Brain microvascular endothelial cell (primary cell): Measurements from ENCODE around the gene CPM.
A peak's percentile ranks its signal among the peaks of the same experiment; 100 is the strongest.

Experiments used
- DNase-seq: peaks from one replicate; pipeline ENCODE4 v3.0.0-alpha.2; 2020
- H3K27ac ChIP-seq: fragments of 250-450 bp; sonication (Bioruptor Pico); 2 replicates; pipeline ENCODE4 v1.5.1; 2020; ENCODE audit warnings: mild to moderate bottlenecking, moderate library complexity
- H3K27me3 ChIP-seq: fragments of 250-450 bp; sonication (Bioruptor Pico); replicated peaks from 2 replicates; pipeline ENCODE4 v1.5.1; 2020; ENCODE audit warnings: mild to moderate bottlenecking
- H3K36me3 ChIP-seq: fragments of 250-450 bp; sonication (Bioruptor Pico); replicated peaks from 2 replicates; pipeline ENCODE4 v1.5.1; 2020; ENCODE audit warnings: mild to moderate bottlenecking
- H3K4me3 ChIP-seq: 2 replicates; pipeline ENCODE4 v1.5.1; 2011; ENCODE audit warnings: low read depth, mild to moderate bottlenecking, control low read depth, low read length, moderate library complexity
- CTCF ChIP-seq: IDR thresholded peaks from 2 replicates; pipeline ENCODE4 v1.5.1; 2011; ENCODE audit warnings: low read depth, mild to moderate bottlenecking, moderate library complexity, low read length, control low read depth, inconsistent platforms; ENCODE audit errors: missing control alignments
- in situ Hi-C: cut with HindIII; loops from 2 replicates; pipeline ENCODE4 v1.10.0; 2017; ENCODE audit warnings: low sequenced_read_pairs, low pct_ligation_motif_present

CPM gene

GRCh38 chr12:68871921-68872320 lies 61.0 kb downstream of the CPM start:
- Histone ChIP-seq H3K27ac (no peak overlapping the region), H3K27me3 (no peaks in the 10 kb centered on the region), H3K4me3 (no peak overlapping the region), H3K36me3 (no peaks in the 10 kb centered on the region)
- peak; percentile 72 for TF ChIP-seq CTCF
- peak; percentile 16 for DNase-seq
- in situ Hi-C loops: loop anchor here (25.0 kb wide), 2 partner anchors 190 to 390 kb away; no protein-coding TSS in a partner anchor

DNA sequence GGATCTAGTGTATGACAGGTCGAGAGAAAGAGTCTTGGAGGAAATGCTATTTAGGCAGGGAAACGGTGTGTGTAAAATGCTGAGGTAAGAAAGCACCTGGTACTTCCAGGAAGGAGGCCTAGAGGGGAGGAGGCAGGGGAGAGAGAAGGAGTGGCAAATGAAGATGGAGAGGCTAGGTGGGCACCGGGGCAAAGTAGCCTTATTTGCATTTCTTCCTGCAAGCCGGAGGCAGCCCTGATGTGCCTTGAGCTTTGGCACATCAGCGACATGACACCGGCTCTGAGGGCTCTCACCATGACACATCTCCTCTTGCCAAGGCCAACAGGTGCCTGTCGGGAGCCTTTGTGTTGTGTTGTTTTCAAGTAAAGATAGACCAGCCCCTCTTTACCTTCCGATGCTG lies 61.6 kb downstream of the CPM start:
- in situ Hi-C loops: loop anchor here (25.0 kb wide), 2 partner anchors 191 to 391 kb away; no protein-coding TSS in a partner anchor
- no peak for DNase-seq
- no peaks in the 10 kb centered on the region for H3K27me3 ChIP-seq
- H3K27ac ChIP-seq: no peak overlapping the region
- no peak for TF ChIP-seq CTCF
- no peaks in the 10 kb centered on the region for H3K36me3 ChIP-seq
- H3K4me3 ChIP-seq: no peak overlapping the region

DNA sequence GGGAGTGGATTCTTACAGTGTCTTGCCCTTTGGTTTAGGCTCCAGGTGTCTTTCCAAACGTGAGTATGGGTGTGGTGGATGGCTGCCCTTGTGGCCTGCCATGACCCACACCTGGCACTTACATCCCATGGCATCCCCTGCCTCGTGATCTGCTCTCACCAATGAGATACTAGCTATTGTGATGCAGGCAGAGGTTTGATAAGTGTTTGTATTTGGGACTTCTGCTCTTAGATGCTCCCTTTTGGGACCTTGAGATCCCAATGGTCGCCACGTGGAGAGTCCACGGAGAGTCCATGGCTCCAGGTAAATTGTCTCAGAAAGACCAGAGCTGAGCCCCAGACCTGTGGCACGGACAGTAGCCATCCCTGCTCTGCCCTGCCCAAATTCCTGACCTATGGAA lies 62.5 kb downstream of the CPM start:
- Histone ChIP-seq H3K27ac (no peak overlapping the region), H3K36me3 (no peaks in the 10 kb centered on the region)
- in situ Hi-C loops: loop anchor here (25.0 kb wide), 2 partner anchors 192 to 392 kb away; no protein-coding TSS in a partner anchor

GRCh38 chr12:68870011-68870410 lies 63.0 kb downstream of the CPM start:
- Histone ChIP-seq H3K4me3 (no peak overlapping the region), H3K36me3 (no peaks in the 10 kb centered on the region), H3K27me3 (no peaks in the 10 kb centered on the region), H3K27ac (no peak overlapping the region)
- DNase-seq: no peak
- in situ Hi-C loops: loop anchor here (25.0 kb wide), 2 partner anchors 192 to 392 kb away; no protein-coding TSS in a partner anchor
- TF ChIP-seq CTCF: no peak

More for the DNA sequence above, 62.5 kb downstream of the CPM start:
- H3K27me3 ChIP-seq: no peaks in the 10 kb centered on the region
- no peak for DNase-seq
- H3K4me3 ChIP-seq: no peak overlapping the region
- TF ChIP-seq CTCF: no peak

DNA sequence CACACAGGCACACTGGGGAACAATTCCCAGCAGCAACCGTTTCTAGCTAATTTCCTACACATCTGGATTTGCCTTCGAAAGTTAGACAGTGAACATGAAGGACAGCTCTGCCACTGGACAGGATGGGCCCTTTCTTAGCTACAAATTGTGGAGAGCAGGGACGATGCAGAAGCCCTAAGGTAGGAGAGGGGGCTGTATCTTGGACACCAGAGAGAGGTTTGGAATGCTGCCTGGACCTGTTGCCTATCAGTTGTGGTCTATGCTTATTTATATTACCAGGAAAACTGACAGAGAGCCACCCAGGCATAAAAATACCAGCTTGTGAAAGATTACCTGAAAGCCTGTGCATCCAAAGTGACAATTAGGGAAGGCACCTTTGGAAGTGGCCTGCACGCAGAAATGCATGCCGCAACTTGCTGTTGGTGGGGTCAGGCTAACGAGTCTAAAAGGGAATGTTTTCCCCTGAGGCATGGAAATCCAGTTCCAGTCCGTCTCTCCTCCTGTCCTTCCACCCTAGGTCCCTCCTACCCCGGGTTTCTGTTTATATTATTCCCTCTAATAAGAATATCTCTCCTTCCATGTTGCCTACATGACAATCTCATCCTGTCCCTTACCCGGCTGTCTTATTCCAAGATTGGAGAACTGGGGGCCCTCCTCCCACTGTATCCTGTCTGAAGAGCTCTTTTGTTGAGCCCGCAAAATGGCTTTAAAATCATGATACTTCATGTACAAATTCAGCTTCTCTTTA lies 64.8 kb downstream of the CPM start:
- no peak overlapping the region for H3K4me3 ChIP-seq
- no peaks in the 10 kb centered on the region for H3K36me3 ChIP-seq
- in situ Hi-C loops: loop anchor here (25.0 kb wide), 2 partner anchors 194 to 394 kb away; no protein-coding TSS in a partner anchor
- no peak for DNase-seq
- no peaks in the 10 kb centered on the region for H3K27me3 ChIP-seq
- H3K27ac ChIP-seq: no peak overlapping the region
- no peak for TF ChIP-seq CTCF
